GM03348 (cell line): ENCODE data around the gene VN1R2.
A peak's percentile ranks its signal among the peaks of the same experiment; 100 is the strongest.
"Not testable (repeated sequence)": the region's sequence is repeated elsewhere in the genome, so short reads cannot be mapped to it uniquely, and the experiment has no call there.

Experiments
- DNase-seq: peaks from one replicate; pipeline ENCODE4 v3.0.0; 2012; ENCODE audit warnings: low spot score

Gene VN1R2, protein sequence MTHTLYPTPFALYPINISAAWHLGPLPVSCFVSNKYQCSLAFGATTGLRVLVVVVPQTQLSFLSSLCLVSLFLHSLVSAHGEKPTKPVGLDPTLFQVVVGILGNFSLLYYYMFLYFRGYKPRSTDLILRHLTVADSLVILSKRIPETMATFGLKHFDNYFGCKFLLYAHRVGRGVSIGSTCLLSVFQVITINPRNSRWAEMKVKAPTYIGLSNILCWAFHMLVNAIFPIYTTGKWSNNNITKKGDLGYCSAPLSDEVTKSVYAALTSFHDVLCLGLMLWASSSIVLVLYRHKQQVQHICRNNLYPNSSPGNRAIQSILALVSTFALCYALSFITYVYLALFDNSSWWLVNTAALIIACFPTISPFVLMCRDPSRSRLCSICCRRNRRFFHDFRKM

DNA sequence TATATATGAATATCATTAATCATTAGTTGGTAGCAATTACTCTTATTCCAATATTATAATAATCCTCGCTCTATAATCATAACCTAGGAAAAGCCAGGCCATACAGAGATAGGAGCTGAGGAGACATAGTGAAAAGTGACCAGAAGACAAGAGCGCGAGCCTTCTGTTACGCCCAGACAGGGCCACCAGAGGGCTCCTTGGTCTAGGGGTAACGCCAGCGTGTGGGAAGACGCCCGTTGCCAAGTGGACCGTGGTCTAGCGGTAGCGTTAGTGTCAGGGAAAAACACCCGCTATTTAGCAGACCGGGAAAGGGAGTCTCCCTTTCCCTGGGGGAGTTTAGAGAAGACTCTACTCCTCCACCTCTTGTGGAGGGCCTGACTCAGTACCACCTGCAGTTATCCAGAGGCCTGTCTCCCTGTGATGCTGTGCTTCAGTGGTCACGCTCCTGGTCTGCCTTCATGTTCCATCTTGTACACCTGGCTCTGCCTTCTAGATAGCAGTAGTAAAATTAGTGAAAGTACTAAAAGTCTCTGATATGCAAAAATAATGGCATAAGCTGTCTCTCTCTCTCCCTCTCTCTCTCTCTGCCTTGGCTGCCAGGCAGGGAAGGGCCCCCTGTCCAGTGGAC is at the start of gene VN1R2:
Gene VN1R2, plus strand, starts transcription at position 578 of the 628 bp plus-strand sequence. CDS start 84 bp downstream, outside the sequence.
- DNase-seq = not testable (repeated sequence)

DNA sequence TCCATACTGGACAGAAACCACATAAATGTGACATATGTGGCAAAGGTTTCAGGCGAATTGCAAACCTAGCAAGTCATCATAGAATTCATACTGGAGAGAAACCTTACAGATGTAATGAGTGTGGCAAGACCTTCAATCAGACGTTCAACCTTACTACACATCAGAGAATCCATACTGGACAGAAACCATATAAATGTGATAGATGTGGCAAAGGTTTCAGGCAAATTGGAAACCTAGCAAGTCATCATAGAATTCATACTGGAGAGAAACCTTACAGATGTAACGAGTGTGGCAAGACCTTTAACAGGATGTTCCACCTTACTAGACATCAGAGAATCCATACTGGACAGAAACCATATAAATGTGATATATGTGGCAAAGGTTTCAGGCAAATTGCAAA is 46.5 kb upstream of the VN1R2 start:
- not testable (repeated sequence) for DNase-seq

DNA sequence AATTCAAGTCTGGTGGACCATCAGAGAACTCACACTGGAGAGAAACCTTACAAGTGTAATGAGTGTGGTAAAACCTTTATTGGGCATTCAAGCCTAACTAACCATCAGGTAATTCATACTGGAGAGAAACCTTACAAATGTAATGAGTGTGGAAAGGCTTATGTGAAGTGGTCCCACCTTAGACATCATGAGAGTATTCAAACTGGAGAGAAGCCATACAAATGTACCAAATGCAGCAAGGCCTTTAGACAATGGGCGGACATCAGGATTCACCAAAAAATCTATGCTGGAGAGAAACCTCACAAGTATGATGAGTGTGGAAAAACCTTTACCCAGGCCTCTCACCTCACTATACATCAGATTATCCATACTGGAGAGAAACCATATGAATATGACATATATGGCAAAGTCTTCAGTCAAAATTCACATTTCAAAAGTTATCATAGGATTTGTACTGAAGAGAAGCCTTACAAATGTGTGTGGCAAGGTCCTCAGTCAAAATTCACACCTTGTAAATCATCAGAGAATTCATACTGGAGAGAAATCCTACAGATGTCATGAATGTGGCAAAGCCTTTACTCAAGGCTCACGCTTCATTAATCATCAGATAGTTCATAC is 45.3 kb upstream of the VN1R2 start:
- no peak for DNase-seq

DNA sequence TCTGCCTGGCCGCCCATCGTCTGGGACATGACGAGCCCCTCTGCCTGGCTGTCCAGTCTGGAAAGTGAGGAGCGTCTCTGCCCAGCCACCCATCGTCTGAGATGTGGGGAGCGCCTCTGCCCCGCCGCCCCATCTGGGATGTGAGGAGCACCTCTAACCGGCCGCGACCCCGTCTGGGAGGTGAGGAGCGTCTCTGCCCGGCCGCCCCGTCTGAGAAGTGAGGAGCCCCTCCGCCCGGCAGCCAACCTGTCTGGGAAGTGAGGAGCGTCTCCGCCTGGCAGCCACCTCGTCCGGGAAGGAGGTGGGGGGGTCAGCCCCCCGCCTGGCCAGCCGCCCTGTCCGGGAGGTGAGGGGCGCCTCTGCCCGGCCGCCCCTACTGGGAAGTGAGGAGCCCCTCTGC is 35.4 kb upstream of the VN1R2 start:
- not testable (repeated sequence) for DNase-seq

DNA sequence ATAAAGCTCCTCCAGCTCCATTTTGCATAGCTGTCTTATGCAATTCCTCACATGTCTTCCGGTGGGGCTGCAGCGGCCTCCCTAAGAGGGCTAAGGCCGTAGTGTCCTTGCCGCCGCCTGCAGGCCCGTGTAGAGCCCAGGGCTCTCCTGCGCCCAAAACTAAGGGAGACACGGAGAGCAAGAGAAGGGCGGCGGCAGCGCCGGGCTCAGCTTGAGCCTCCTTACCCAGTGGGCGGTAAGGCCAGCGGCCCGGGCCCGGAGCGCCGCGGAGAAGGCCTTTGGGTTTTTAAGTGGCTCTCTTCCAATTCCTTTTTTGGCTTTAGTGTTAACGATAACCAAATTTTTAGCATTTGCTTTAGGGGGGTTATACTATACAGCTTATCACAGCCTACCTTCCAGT is 33.5 kb upstream of the VN1R2 start:
- DNase-seq = no peak

DNA sequence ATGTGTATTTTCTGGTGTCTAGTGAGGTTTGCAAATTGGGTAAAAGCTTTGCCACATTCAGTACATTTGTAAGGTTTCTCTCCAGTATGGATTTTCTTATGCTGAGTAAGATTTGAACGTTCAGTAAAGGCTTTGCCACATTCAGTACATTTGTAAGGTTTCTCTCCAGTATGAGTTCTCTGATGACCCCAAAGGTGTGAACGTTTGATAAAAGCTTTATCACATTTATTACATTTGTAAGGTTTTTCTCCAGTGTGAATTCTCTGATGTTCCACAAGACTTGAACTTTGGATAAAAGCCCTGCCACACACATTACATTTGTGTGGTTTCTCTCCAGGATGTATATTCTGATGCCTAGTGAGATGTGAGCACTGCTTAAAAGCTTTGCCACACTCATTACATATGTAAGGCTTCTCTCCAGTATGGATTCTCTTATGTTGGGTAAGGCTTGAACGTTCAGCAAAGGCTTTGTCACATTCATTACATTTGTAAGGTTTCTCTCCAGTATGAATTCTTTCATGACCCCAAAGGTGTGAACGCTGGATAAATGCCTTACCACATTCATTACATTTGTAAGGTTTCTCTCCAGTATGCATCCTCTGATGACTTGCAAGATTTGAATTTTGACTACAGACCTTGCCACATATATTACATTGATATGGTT is 20.8 kb upstream of the VN1R2 start:
- no peak for DNase-seq

DNA sequence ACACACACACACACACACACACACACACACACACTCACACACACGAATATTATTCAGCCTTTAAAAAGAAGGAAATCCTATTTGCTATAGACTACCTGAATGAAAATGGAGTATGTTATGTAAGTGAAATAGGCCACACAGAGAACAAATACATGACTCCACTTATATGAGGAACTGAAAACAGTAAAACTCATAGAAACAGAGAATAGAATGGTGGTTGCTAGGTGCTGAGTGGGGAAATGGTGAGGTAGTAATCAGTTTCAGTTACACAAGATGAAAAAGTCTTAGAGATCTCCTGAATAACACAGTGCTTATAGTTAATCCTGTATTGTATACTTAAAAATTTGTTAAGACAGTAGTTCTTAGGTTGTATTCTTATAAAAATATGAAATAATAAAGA is 11.6 kb upstream of the VN1R2 start:
- DNase-seq = no peak

DNA sequence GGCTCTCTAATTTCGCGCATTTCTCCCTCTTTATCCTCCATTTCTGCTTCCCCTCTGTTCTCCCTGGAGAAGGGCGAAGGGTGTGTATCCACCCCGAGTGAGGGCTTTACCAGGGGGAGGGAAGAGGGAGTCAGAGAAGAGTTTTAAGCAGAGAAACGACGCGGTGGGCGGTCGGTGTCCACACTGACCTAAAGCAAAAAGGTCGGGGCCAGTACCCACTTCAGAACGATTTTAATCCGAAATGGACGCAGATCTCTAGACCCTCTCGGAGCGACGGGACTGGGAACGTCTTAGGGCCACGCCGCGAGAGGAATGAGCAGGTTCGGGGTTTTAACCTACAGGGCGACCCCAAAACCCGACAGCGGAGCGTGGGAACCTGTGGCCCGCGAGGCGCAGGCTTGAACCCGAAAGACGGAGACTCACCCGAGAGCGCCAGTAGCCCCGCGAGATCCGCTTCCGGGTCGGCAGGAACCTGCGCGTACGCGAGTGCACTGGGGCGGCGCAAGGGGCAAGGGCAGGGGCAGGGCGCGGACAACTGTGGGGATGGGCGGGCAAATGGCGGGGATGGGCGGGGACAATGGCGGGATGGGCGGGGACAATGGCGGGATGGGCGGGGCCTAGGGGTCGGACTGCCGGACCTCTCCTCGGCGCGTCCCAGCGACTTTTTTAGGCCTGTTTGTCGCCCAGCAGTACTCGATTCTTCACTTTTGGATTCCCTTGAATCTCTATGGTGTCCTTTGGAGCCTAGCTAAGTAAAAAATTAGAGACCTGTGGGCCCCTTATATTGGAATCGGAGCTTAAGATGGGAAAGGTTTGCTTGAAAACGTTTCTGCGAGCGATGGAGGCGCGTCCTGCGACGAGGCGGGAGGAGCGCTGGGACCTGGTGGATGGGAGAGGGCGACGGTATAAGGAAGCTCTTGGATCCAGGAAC is 3.4 kb upstream of the VN1R2 start, which contains the start of gene ZNF677:
Gene ZNF677, minus strand, starts transcription at position 463 of the 931 bp plus-strand sequence. CDS start 3,323 bp downstream, outside the sequence.
- DNase-seq = peak; percentile 97

DNA sequence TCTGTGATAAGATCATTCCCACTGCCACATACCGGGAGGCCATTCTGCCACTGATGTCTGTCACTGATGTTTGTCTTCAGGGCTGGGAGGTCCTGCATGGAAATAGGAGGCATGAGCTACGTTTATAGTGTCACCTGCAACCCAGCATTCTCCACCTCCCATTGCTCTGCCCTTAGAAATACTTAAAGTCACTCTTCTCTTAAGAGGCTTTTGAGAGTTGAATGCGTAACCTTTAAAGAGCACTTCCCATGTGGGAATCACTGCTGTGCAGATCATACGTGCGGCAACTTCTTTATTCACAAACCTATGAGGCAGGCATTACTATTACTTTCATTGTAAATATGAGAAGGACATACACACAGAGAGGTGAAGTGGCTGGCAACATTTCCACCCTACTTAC is 9.5 kb downstream of the VN1R2 start, which contains the start of gene VN1R4:
Gene VN1R4, minus strand, starts transcription at position 101 of the 400 bp plus-strand sequence. Its CDS starts 58 bp downstream, at position 43.
- not testable (repeated sequence) for DNase-seq

DNA sequence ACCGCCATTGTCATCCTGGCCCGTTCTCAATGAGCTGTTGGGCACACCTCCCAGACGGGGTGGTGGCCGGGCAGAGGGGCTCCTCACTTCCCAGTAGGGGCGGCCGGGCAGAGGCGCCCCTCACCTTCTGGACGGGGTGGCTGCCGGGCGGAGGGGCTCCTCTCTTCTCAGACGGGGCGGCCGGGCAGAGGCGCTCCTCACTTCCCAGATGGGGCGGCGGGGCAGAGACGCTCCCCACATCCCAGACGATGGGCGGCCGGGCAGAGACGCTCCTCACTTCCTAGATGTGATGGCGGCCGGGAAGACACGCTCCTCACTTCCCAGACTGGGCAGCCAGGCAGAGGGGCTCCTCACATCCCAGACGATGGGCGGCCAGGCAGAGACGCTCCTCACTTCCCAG is 11.8 kb downstream of the VN1R2 start:
- DNase-seq = not testable (repeated sequence)

DNA sequence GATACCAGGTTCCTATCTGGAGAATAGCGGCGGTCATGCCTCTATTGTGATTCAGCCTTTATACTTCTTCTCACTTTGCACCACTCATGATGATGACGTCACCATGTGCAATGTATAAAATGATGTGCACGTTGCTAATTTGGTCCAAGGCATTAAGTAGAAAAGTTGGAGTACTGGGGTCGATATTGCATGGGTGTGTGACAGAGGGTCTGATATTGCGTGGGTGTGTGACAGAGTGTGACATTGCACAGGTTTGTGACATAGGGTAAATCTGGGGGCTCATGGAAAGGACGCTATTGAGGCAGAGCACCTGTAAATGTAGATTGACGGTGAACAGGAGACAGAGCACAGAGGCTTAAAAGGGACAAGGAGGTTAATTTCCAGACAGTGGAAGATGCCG is 14.0 kb downstream of the VN1R2 start:
- no peak for DNase-seq

DNA sequence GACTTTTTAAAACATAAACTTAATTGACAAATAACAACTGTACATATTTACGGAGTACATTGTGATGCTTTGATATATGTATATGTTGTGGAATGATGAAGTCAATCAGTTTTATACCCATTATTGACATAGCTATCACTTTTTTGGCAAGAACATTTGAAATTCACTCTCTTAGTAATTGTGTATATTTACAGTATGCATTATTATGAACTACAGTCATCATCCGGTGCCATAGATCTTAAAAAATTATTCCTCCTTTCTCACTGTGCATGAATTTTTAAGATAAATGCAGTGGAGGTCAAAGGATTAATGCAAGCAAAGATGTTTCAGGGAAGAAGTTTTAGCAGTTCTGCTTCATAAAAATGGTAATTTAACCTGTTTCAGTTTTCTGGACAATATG is 17.4 kb downstream of the VN1R2 start:
- DNase-seq = no peak

DNA sequence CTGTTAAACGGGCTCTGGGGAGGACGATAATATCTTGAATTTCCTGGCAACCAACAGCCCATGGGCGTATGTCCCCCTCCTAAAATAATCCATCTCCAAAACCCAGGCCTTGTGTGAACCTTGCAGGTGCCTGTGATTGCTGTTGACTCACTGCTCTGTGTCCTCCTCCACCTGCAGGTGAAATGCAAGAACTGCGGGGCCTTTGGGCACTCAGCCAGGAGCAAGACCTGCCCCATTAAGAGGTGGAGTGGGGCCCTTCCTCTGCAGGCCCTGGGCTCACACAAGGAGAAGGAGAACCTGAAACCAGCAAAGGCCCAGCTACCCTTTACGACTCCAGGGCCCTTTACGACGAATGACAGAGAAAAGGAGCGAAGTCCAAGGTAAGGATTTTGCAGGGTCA is 23.9 kb downstream of the VN1R2 start:
- DNase-seq = not testable (repeated sequence)

DNA sequence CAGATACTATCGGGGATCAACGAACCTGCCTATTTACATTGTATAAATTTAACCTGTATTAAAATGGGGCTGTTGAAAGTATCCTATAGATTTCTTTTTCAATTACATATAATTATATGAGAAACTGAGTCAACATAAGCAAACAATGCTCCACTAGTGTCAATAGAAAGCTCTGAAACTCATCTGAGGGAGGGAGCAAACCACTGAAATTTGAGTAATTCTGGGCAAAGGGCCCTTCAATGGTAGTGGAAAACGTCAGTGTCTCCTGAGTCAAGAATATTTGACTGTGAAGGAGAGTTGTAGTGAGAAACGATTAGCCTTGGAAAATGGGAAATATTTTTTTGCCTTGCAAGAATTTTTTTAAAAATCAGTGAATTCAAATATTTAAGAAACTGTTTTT is 27.0 kb downstream of the VN1R2 start:
- DNase-seq = no peak

DNA sequence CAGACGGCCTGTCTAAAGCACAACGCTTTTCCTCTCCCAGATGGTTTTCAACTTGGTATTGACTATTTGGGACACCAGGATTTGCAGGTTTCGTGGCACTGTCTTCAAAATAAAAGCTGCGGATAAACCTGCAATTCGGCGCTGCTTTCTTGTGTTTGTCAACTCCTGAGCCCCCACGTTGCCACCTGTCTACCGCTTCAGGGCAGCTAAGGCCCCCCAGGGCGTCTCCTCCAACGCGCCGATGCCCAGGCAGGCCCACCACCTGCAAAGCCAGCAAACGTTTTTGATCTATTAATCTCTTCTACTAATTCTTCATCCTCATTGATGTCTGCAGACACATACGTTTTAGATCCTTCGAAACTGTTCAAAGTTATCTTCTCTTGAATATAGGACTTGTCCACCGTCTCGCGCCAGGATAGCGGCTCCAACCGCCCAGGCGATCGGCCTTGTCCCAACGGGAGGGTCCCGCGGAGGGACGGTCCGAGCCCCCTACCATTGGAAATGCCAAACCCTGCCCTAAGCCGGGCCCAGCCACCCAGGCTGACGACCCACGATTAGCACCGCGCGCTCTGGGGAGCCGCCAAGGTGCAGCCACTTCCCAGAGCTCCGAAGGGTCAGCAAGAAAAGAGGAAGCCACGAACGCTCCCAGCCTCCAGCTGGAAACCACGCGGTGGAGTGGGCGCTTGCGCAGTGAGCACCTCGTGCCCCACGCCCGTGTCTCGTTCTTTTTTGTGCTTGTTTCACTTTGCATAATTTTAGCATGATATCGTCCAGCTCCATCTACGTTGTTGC is 32.9 kb downstream of the VN1R2 start:
- no peak for DNase-seq

DNA sequence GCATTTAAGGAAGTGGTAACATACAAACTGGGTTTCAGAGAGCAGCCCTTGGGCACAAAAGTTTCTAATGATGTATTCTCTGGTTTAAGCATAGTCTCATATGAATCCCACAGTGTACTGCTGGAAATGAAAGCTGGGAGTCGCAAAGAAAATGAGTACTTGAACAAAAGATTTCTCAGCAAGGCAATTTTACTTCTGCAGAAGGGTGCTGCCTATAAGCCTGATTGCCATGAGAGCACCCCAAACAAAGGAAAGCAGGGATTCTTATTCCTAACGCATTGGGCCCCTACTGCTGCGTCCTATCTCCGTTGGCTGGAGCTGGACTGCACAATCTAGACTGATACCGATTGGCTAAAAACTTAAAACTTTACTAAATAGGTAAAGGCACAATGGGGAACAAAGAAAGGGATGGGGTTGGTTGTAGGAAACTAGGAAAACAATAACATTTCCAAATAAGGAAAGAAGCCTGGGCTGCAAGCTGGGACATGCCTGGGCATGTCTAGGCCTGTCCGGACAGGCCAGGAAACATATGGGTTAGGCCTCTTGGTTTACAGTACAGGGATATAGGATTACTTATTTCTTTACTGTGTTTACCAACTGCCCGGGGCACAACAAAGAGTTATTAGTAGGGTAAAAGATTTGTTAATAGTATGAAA is 36.8 kb downstream of the VN1R2 start:
- DNase-seq = no peak

DNA sequence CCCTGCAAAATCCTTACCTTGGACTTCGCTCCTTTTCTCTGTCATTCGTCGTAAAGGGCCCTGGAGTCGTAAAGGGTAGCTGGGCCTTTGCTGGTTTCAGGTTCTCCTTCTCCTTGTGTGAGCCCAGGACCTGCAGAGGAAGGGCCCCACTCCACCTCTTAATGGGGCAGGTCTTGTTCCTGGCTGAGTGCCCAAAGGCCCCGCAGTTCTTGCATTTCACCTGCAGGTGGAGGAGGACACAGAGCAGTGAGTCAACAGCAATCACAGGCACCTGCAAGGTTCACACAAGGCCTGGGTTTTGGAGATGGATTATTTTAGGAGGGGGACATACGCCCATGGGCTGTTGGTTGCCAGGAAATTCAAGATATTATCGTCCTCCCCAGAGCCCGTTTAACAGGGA is 43.2 kb downstream of the VN1R2 start:
- not testable (repeated sequence) for DNase-seq

DNA sequence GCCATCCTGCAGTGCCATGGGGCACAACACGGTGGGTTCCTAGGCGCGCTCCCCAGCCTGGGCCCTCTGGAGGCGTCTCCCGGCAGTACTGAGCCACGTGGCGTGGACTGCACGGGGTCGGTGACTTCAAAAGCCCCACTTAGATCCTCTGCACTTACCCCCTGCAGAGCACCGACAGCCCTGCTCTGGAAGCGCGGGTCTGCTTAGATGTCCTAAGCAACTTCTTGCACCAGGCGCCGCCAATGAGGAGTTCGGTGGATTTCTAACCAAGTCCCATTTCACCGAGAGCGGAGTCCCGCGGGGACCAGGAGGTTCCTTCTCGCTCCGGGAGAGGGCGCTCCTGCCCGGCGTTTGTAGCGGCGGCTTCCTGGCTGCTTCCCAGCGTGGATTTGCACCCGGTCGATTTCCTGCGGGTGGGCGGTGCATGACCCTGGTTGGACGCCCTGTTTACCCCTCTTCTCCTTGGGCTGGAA is 50.3 kb downstream of the VN1R2 start:
- DNase-seq = peak; percentile 51
